ENCODE data around the gene STUB1. TPM values are rescaled to one million over a fixed set of nuclear protein-coding genes. Genes with fewer than 3 reads are reported as not detected.

The STUB1 gene
- total RNA-seq, 2 experiments from 2014 or later, result 70.9 to 74.9 TPM

GRCh38 chr16:637081-638018 is 42.9 kb upstream of the STUB1 start:
- Mint-ChIP-seq H3K36me3 (peaks cover 4% of the 10 kb centered on the region), H3K4me3 (peak overlapping the region; percentile 90), H3K27me3 (peaks cover 3% of the 10 kb centered on the region), H3K9me3 (no peaks in the 10 kb centered on the region), H3K4me1 (ENCODE audit: low read depth) (peaks cover 5% of the 10 kb centered on the region), H3K27ac (peak overlapping the region; percentile 89)
- DNase-seq, result peak; percentile 93
- POLR2A ChIA-PET, result interaction anchor here (0.6 to 2.2 kb wide), 6 partner anchors 11 to 671 kb away, joined by 3 to 16 read pairs (median 3); partner anchors contain the start of genes RAB40C and WDR90
- CTCF ChIA-PET, result interaction anchor here (1.1 to 2.0 kb wide), 7 partner anchors 11 to 212 kb away, joined by 3 to 13 read pairs (median 5); partner anchors contain the start of genes RAB11FIP3 and WDR90
- intact Hi-C loops (cut with micrococcal nuclease), result loop anchor here (2.0 to 5.0 kb wide), 2 partner anchors 47 to 100 kb away; partner anchors contain the start of gene JMJD8

- POLR2A ChIA-PET, result interaction anchor here (0.6 to 0.9 kb wide), 2 partner anchors 48 to 401 kb away, joined by 3 read pairs; partner anchors contain the start of gene RAB40C
- peaks cover 4% of the 10 kb centered on the region for H3K36me3 Mint-ChIP-seq
- H3K4me1 Mint-ChIP-seq (ENCODE audit: low read depth), result peaks cover 7% of the 10 kb centered on the region
- no peak overlapping the region for H3K4me3 Mint-ChIP-seq
- H3K27ac Mint-ChIP-seq, result no peak overlapping the region
- no peaks in the 10 kb centered on the region for H3K9me3 Mint-ChIP-seq
- H3K27me3 Mint-ChIP-seq, result peaks cover 3% of the 10 kb centered on the region
- intact Hi-C loops (cut with micrococcal nuclease), result loop anchor here (5.0 kb wide), 1 partner anchor 99 kb away; no protein-coding TSS in a partner anchor
- no peak for DNase-seq
- CTCF ChIA-PET, result interaction anchor here (0.9 to 1.6 kb wide), 2 partner anchors 10 to 13 kb away, joined by 3 to 6 read pairs; no protein-coding TSS in a partner anchor
Measured at GRCh38 chr16:638034-638543, 42.1 kb upstream of the STUB1 start.

GRCh38 chr16:638836-639235 is 41.4 kb upstream of the STUB1 start:
- peaks cover 10% of the 10 kb centered on the region for H3K4me1 Mint-ChIP-seq (ENCODE audit: low read depth)
- no peak for DNase-seq
- H3K36me3 Mint-ChIP-seq, result peaks cover 4% of the 10 kb centered on the region
- no peak overlapping the region for H3K4me3 Mint-ChIP-seq
- ChIA-PET POLR2A (no interaction called here), CTCF (interaction anchor here (0.9 to 1.6 kb wide), 2 partner anchors 9 to 12 kb away, joined by 3 to 6 read pairs; no protein-coding TSS in a partner anchor)
- H3K27ac Mint-ChIP-seq, result no peak overlapping the region
- no peaks in the 10 kb centered on the region for H3K9me3 Mint-ChIP-seq
- peaks cover 3% of the 10 kb centered on the region for H3K27me3 Mint-ChIP-seq
- intact Hi-C loops (cut with micrococcal nuclease), result loop anchor here (5.0 kb wide), 1 partner anchor 98 kb away; no protein-coding TSS in a partner anchor

- no peak for DNase-seq
- H3K27ac Mint-ChIP-seq, result no peak overlapping the region
- peaks cover 4% of the 10 kb centered on the region for H3K36me3 Mint-ChIP-seq
- CTCF ChIA-PET, result interaction anchor here (1.3 kb wide), 1 partner anchor 8 kb away, joined by 3 read pairs; the partner anchor contains the start of gene WDR90
- H3K9me3 Mint-ChIP-seq, result no peaks in the 10 kb centered on the region
- POLR2A ChIA-PET, result no interaction called here
- intact Hi-C loops (cut with micrococcal nuclease), result no loop called here
- peaks cover 3% of the 10 kb centered on the region for H3K27me3 Mint-ChIP-seq
- H3K4me1 Mint-ChIP-seq (ENCODE audit: low read depth), result peaks cover 11% of the 10 kb centered on the region
- H3K4me3 Mint-ChIP-seq, result no peak overlapping the region
Measured at GRCh38 chr16:640614-641013, 39.6 kb upstream of the STUB1 start.

GRCh38 chr16:641326-642188 is 38.7 kb upstream of the STUB1 start, which contains the start of gene MCRIP2:
TSS of gene MCRIP2 (plus strand) at chr16:641828. CDS start at chr16:641992, 164 bp downstream.
- ChIA-PET POLR2A (interaction anchor here (0.7 to 1.0 kb wide), 2 partner anchors 34 to 63 kb away, joined by 3 read pairs; partner anchors contain the start of gene RHBDL1), CTCF (no interaction called here)
- H3K9me3 Mint-ChIP-seq, result no peaks in the 10 kb centered on the region
- peak within 1 kb of the TSS; percentile 73 for H3K4me3 Mint-ChIP-seq
- peaks cover 3% of the 10 kb centered on the region for H3K27me3 Mint-ChIP-seq
- intact Hi-C loops (cut with micrococcal nuclease), result no loop called here
- no peak within 1 kb of the TSS for H3K27ac Mint-ChIP-seq
- H3K36me3 Mint-ChIP-seq, result peaks cover 3% of the 10 kb centered on the region
- peak; percentile 82 for DNase-seq
- H3K4me1 Mint-ChIP-seq (ENCODE audit: low read depth), result peaks cover 11% of the 10 kb centered on the region

- intact Hi-C loops (cut with micrococcal nuclease), result no loop called here
- Mint-ChIP-seq H3K27me3 (no peaks in the 10 kb centered on the region), H3K36me3 (no peaks in the 10 kb centered on the region), H3K27ac (no peak overlapping the region), H3K9me3 (no peaks in the 10 kb centered on the region), H3K4me3 (peak overlapping the region; percentile 73), H3K4me1 (ENCODE audit: low read depth) (peaks cover 15% of the 10 kb centered on the region)
- POLR2A ChIA-PET, result interaction anchor here (0.7 to 1.0 kb wide), 2 partner anchors 33 to 63 kb away, joined by 3 read pairs; partner anchors contain the start of gene RHBDL1
- peak; percentile 49 for DNase-seq
- CTCF ChIA-PET, result no interaction called here
Measured at GRCh38 chr16:642189-643049, 37.8 kb upstream of the STUB1 start.

GRCh38 chr16:643050-643368 is 37.2 kb upstream of the STUB1 start:
- H3K9me3 Mint-ChIP-seq, result no peaks in the 10 kb centered on the region
- H3K36me3 Mint-ChIP-seq, result no peaks in the 10 kb centered on the region
- POLR2A ChIA-PET, result interaction anchor here (1.0 kb wide), 1 partner anchor 33 kb away, joined by 3 read pairs; the partner anchor contains the start of gene RHBDL1
- CTCF ChIA-PET, result interaction anchor here (0.6 kb wide), 1 partner anchor 95 kb away, joined by 3 read pairs; no protein-coding TSS in a partner anchor
- peak overlapping the region; percentile 73 for H3K4me3 Mint-ChIP-seq
- H3K4me1 Mint-ChIP-seq (ENCODE audit: low read depth), result peaks cover 15% of the 10 kb centered on the region
- H3K27me3 Mint-ChIP-seq, result no peaks in the 10 kb centered on the region
- intact Hi-C loops (cut with micrococcal nuclease), result no loop called here
- no peak overlapping the region for H3K27ac Mint-ChIP-seq
- no peak for DNase-seq

GRCh38 chr16:644556-644955 is 35.7 kb upstream of the STUB1 start:
- intact Hi-C loops (cut with micrococcal nuclease), result no loop called here
- Mint-ChIP-seq H3K27ac (no peak overlapping the region), H3K4me3 (no peak overlapping the region), H3K36me3 (peaks cover 1% of the 10 kb centered on the region), H3K9me3 (no peaks in the 10 kb centered on the region), H3K4me1 (ENCODE audit: low read depth) (peaks cover 15% of the 10 kb centered on the region), H3K27me3 (no peaks in the 10 kb centered on the region)
- ChIA-PET CTCF (no interaction called here), POLR2A (no interaction called here)
- no peak for DNase-seq

- DNase-seq, result no peak
- H3K36me3 Mint-ChIP-seq, result peaks cover 1% of the 10 kb centered on the region
- intact Hi-C loops (cut with micrococcal nuclease), result no loop called here
- ChIA-PET CTCF (no interaction called here), POLR2A (no interaction called here)
- H3K4me3 Mint-ChIP-seq, result no peak overlapping the region
- H3K9me3 Mint-ChIP-seq, result no peaks in the 10 kb centered on the region
- peaks cover 22% of the 10 kb centered on the region for H3K4me1 Mint-ChIP-seq (ENCODE audit: low read depth)
- no peak overlapping the region for H3K27ac Mint-ChIP-seq
- no peaks in the 10 kb centered on the region for H3K27me3 Mint-ChIP-seq
Measured at GRCh38 chr16:645852-646678, 34.1 kb upstream of the STUB1 start.

GRCh38 chr16:646679-647172 is 33.5 kb upstream of the STUB1 start:
- no peak overlapping the region for H3K4me3 Mint-ChIP-seq
- H3K9me3 Mint-ChIP-seq, result no peaks in the 10 kb centered on the region
- ChIA-PET POLR2A (no interaction called here), CTCF (no interaction called here)
- peaks cover 1% of the 10 kb centered on the region for H3K36me3 Mint-ChIP-seq
- no peaks in the 10 kb centered on the region for H3K27me3 Mint-ChIP-seq
- intact Hi-C loops (cut with micrococcal nuclease), result no loop called here
- H3K4me1 Mint-ChIP-seq (ENCODE audit: low read depth), result peaks cover 22% of the 10 kb centered on the region
- DNase-seq, result no peak
- H3K27ac Mint-ChIP-seq, result no peak overlapping the region

Data from activated CD4-positive, alpha-beta memory T cell treated with anti-CD3 and anti-CD28 coated beads for 36 hours (primary cell).